Astrocyte (in vitro differentiated cells and primary cell): Measurements from ENCODE around the gene CTNND2. TPM values are rescaled to one million over a fixed set of nuclear protein-coding genes. Genes with fewer than 3 reads are reported as not detected.

Experiments used
- DNase-seq: peaks from one replicate; pipeline ENCODE4 v3.0.0-alpha.2; 2010; ENCODE audit warnings: low read depth
- FAIRE-seq: peaks from 2 replicates; lab custom pipeline; 2011; peaks lifted over from hg19 to GRCh38; lab: Jason Lieb, UNC
- H2AFZ ChIP-seq: 2 replicates; pipeline ENCODE4 v1.6.0; 2012; ENCODE audit warnings: low read depth, low read length, inconsistent platforms
- H3K27ac ChIP-seq: 2 replicates; pipeline ENCODE4 v1.5.1; 2011; ENCODE audit warnings: low read depth, low read length, inconsistent platforms
- H3K27me3 ChIP-seq: 2 replicates; pipeline ENCODE4 v1.6.0; 2011; ENCODE audit warnings: low read length, inconsistent platforms; ENCODE audit not compliant: insufficient read depth
- H3K36me3 ChIP-seq: 2 replicates; pipeline ENCODE4 v1.5.1; 2011; ENCODE audit warnings: low read length, inconsistent platforms; ENCODE audit not compliant: insufficient read depth
- H3K4me1 ChIP-seq: 2 replicates; pipeline ENCODE4 v1.5.1; 2011; ENCODE audit warnings: low read length, inconsistent platforms; ENCODE audit not compliant: insufficient read depth
- H3K4me2 ChIP-seq: 2 replicates; pipeline ENCODE4 v1.6.0; 2012; ENCODE audit warnings: low read length, inconsistent platforms
- H3K4me3 ChIP-seq: 2 replicates; pipeline ENCODE4 v1.5.1; 2011; ENCODE audit warnings: low read depth, mild to moderate bottlenecking, low read length, inconsistent platforms; ENCODE audit not compliant: insufficient read depth
- H3K79me2 ChIP-seq: 2 replicates; pipeline ENCODE4 v1.6.0; 2012; ENCODE audit warnings: mild to moderate bottlenecking, low read length, inconsistent platforms; ENCODE audit not compliant: insufficient read depth
- H3K9ac ChIP-seq: 2 replicates; pipeline ENCODE4 v1.6.0; 2012; ENCODE audit warnings: mild to moderate bottlenecking, low read length, inconsistent platforms
- H3K9me3 ChIP-seq: 2 replicates; pipeline ENCODE4 v1.5.1; 2012; ENCODE audit warnings: low read depth, mild to moderate bottlenecking, low read length, inconsistent platforms; ENCODE audit not compliant: insufficient read depth
- H4K20me1 ChIP-seq: 2 replicates; pipeline ENCODE4 v1.6.0; 2012; ENCODE audit warnings: low read length, inconsistent platforms; ENCODE audit not compliant: insufficient read depth
- H3K27ac Mint-ChIP-seq: one replicate; pipeline ENCODE4 v1.8.0; 2021; ENCODE audit warnings: mild to moderate bottlenecking, mixed read lengths; ENCODE audit not compliant: unreplicated experiment
- H3K27me3 Mint-ChIP-seq: one replicate; pipeline ENCODE4 v1.8.0; 2021; ENCODE audit warnings: low read depth, mixed read lengths; ENCODE audit not compliant: unreplicated experiment
- H3K36me3 Mint-ChIP-seq: one replicate; pipeline ENCODE4 v1.8.0; 2021; ENCODE audit warnings: low read depth, mixed read lengths; ENCODE audit not compliant: unreplicated experiment
- H3K4me1 Mint-ChIP-seq: one replicate; pipeline ENCODE4 v1.8.0; 2021; ENCODE audit warnings: low read depth, mixed read lengths; ENCODE audit not compliant: unreplicated experiment
- H3K4me3 Mint-ChIP-seq: one replicate; pipeline ENCODE4 v1.8.0; 2021; ENCODE audit warnings: mild to moderate bottlenecking, moderate library complexity, mixed read lengths; ENCODE audit not compliant: unreplicated experiment
- H3K9me3 Mint-ChIP-seq: one replicate; pipeline ENCODE4 v1.8.0; 2021; ENCODE audit warnings: mild to moderate bottlenecking, mixed read lengths; ENCODE audit not compliant: unreplicated experiment
- EZH2 ChIP-seq: IDR thresholded peaks from 2 replicates; pipeline ENCODE4 v1.6.1; 2012; ENCODE audit warnings: mild to moderate bottlenecking, low read length, inconsistent platforms; ENCODE audit not compliant: insufficient read depth
- total RNA-seq: library from RNA; stranded (reverse); gene quantifications from 2 replicates; pipeline ENCODE4 v1.2.1, GENCODE V29; 2021
- TF ChIP-seq, protein P1 (sequence below): IDR thresholded peaks from 2 replicates; pipeline ENCODE4 v1.5.1; 2011; ENCODE audit warnings: low read depth, mild to moderate bottlenecking, inconsistent platforms, low read length, moderate library complexity; ENCODE audit not compliant: insufficient read depth

CTNND2 gene
- total RNA-seq, 1 donor from 2014 or later = 4.5 TPM

DNA sequence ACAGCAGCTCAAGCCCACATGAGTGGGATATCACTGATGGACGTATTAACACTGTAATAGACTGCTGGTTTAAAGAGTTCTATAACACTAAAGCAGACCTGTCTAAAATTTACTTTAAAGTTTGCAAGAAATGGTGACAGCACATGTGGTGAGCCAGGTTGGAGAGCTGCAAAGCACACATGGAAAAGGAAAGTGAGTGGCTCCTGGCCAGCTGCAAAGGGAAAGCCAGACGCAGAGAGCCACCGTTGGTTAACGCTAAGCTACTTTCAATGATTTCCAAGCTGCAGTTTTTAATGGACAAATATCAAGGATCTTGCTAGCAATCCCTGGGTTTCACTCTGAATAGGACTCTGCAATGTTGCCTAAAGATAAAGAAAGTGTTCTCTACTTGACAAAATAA, 89.9 kb downstream of the CTNND2 start:
- Histone ChIP-seq H3K4me3 (no peak overlapping the region), H3K27ac (no peak overlapping the region), H3K79me2 (no peaks in the 10 kb centered on the region), H3K9ac (no peak overlapping the region), H3K27me3 (no peaks in the 10 kb centered on the region), H3K9me3 (no peaks in the 10 kb centered on the region), H2AFZ (no peak overlapping the region), H3K4me1 (no peaks in the 10 kb centered on the region), H3K4me2 (no peak overlapping the region), H3K36me3 (no peaks in the 10 kb centered on the region), H4K20me1 (no peaks in the 10 kb centered on the region)
- H3K9me3 Mint-ChIP-seq = no peaks in the 10 kb centered on the region
- TF ChIP-seq, protein P1, sequence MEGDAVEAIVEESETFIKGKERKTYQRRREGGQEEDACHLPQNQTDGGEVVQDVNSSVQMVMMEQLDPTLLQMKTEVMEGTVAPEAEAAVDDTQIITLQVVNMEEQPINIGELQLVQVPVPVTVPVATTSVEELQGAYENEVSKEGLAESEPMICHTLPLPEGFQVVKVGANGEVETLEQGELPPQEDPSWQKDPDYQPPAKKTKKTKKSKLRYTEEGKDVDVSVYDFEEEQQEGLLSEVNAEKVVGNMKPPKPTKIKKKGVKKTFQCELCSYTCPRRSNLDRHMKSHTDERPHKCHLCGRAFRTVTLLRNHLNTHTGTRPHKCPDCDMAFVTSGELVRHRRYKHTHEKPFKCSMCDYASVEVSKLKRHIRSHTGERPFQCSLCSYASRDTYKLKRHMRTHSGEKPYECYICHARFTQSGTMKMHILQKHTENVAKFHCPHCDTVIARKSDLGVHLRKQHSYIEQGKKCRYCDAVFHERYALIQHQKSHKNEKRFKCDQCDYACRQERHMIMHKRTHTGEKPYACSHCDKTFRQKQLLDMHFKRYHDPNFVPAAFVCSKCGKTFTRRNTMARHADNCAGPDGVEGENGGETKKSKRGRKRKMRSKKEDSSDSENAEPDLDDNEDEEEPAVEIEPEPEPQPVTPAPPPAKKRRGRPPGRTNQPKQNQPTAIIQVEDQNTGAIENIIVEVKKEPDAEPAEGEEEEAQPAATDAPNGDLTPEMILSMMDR = no peak
- TF ChIP-seq EZH2 = no peak
- H3K4me3 Mint-ChIP-seq = no peak overlapping the region
- FAIRE-seq (no peak), DNase-seq (no peak)
- H3K36me3 Mint-ChIP-seq = no peaks in the 10 kb centered on the region
- peaks cover 6% of the 10 kb centered on the region for H3K27me3 Mint-ChIP-seq
- H3K4me1 Mint-ChIP-seq = no peaks in the 10 kb centered on the region
- H3K27ac Mint-ChIP-seq = no peak overlapping the region

DNA sequence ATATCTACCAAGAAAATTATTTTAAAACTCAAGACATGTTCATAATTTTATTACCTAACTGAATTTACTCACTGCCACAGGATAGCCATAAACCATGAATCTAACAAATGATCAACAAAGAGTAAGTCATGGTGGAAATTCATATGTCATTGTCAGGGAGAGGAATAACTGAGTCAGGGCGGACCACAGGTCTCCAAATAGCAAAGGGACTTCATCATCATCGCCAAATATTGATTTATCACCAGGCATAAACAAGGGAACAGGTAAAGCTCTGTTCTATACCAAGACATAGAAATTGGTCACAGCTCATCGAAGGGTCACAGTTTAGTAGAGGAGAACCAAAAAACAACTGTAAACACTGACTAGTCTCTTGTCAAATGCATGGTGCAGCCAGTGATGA, 94.8 kb downstream of the CTNND2 start:
- no peaks in the 10 kb centered on the region for H3K9me3 Mint-ChIP-seq
- Histone ChIP-seq H3K36me3 (no peaks in the 10 kb centered on the region), H3K4me3 (no peak overlapping the region), H3K27me3 (no peaks in the 10 kb centered on the region), H3K27ac (no peak overlapping the region), H4K20me1 (no peaks in the 10 kb centered on the region), H3K79me2 (no peaks in the 10 kb centered on the region), H2AFZ (no peak overlapping the region), H3K4me2 (no peak overlapping the region), H3K9ac (no peak overlapping the region), H3K4me1 (no peaks in the 10 kb centered on the region), H3K9me3 (no peaks in the 10 kb centered on the region)
- DNase-seq (no peak), FAIRE-seq (no peak)
- H3K4me3 Mint-ChIP-seq = no peak overlapping the region
- H3K36me3 Mint-ChIP-seq = no peaks in the 10 kb centered on the region
- H3K4me1 Mint-ChIP-seq = no peaks in the 10 kb centered on the region
- TF ChIP-seq, protein P1 = no peak
- no peak for TF ChIP-seq EZH2
- no peak overlapping the region for H3K27ac Mint-ChIP-seq
- H3K27me3 Mint-ChIP-seq = no peaks in the 10 kb centered on the region

DNA sequence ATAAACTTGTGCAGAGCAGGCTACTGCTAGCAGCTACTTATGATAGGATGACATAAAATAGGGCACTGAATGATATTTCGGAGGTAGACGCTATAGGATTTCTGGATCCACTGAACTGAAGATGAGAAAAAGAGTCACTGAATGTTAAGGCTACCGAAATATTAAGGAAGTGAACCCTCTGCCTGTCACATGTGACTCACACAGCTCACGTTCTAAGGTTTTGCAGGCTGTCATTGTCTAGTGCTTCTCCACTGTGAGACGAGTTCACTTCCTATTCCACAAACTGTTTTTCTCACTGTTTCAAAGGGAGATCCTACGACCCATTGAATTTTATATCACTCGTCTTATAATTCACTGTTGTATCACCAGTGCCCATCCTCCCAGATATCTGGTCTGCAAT, 100.8 kb downstream of the CTNND2 start:
- H3K4me3 Mint-ChIP-seq = no peak overlapping the region
- TF ChIP-seq EZH2 = no peak
- TF ChIP-seq, protein P1 = no peak
- DNase-seq = no peak
- Histone ChIP-seq H2AFZ (no peak overlapping the region), H3K27me3 (no peaks in the 10 kb centered on the region), H3K4me3 (no peak overlapping the region), H3K9me3 (no peaks in the 10 kb centered on the region), H3K27ac (no peak overlapping the region), H4K20me1 (no peaks in the 10 kb centered on the region), H3K36me3 (no peaks in the 10 kb centered on the region), H3K9ac (no peak overlapping the region), H3K4me1 (no peaks in the 10 kb centered on the region), H3K4me2 (no peak overlapping the region), H3K79me2 (no peaks in the 10 kb centered on the region)
- H3K36me3 Mint-ChIP-seq = no peaks in the 10 kb centered on the region
- H3K4me1 Mint-ChIP-seq = peaks cover 3% of the 10 kb centered on the region
- no peak for FAIRE-seq
- H3K9me3 Mint-ChIP-seq = no peaks in the 10 kb centered on the region
- no peak overlapping the region for H3K27ac Mint-ChIP-seq
- no peaks in the 10 kb centered on the region for H3K27me3 Mint-ChIP-seq
